Peyer's patch (tissue), 4 donors: ENCODE results near the gene KCNIP3.

ENCODE experiments used
- POLR2A ChIP-seq, 2 donors: fragments of 450-650 bp; IDR thresholded peaks; one replicate each; pipeline ENCODE4 v1.5.1; 2017; ENCODE audit warnings: antibody characterized with exemption in 2 of 2, mild to moderate bottlenecking in 2 of 2, moderate library complexity in 2 of 2
- TF ChIP-seq, protein P1 (sequence below), 6 experiments: fragments of 450-650 bp in 4 of 6; fragments of 200-600 bp in 2 of 6; sonication (generic) in 1 of 6; IDR thresholded peaks; one replicate each; pipeline ENCODE4 v1.5.1; 2017 to 2019; ENCODE audit warnings: antibody characterized with exemption in 6 of 6, mild to moderate bottlenecking in 3 of 6, moderate library complexity in 1 of 6

DNA sequence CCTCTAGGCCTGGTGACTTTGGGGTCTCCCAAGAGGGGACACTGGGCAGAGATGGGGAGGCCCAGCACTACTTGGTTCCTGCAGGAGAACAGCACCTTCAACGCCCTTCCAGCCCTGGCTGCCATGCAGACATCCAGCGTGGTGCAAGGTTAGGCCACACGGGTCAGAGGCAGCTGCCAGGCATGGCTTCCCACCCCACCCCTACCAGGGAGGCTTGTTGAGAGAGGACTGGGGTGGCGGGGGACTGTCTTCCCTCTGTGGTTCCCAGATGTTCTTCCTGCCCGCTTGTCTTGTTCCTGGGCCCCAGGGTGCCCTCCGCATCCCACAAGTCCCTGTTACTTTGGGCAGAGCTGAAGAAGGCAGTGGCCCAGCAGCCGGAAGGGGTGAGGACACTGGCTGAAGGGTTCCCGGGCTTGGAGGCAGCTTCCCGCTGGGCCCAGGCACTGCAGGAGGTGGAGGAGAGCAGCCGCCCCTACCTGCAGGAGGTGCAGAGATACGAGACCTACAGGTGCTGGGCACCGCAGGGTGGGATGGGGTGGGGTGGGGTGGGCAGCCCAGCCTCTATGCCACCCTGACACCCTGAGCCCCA lies 18.4 kb upstream of the KCNIP3 start:
- TF ChIP-seq, protein P1, sequence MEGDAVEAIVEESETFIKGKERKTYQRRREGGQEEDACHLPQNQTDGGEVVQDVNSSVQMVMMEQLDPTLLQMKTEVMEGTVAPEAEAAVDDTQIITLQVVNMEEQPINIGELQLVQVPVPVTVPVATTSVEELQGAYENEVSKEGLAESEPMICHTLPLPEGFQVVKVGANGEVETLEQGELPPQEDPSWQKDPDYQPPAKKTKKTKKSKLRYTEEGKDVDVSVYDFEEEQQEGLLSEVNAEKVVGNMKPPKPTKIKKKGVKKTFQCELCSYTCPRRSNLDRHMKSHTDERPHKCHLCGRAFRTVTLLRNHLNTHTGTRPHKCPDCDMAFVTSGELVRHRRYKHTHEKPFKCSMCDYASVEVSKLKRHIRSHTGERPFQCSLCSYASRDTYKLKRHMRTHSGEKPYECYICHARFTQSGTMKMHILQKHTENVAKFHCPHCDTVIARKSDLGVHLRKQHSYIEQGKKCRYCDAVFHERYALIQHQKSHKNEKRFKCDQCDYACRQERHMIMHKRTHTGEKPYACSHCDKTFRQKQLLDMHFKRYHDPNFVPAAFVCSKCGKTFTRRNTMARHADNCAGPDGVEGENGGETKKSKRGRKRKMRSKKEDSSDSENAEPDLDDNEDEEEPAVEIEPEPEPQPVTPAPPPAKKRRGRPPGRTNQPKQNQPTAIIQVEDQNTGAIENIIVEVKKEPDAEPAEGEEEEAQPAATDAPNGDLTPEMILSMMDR (IDR thresholded peaks at IDR 0.05), result no peak
- TF ChIP-seq POLR2A (IDR thresholded peaks at IDR 0.05), result no peak
